SK-N-SH treated with all-trans-retinoic acid at 6 μM for 48 hours (cell line): ENCODE results near the gene LHFPL6.

Experiments
- ATAC-seq: fragments of 200-7000 bp; cut with Tn5 transposase; 3 replicates; pipeline ENCODE4 v1.9.1; 2020; ENCODE audit warnings: mild to moderate bottlenecking, moderate library complexity
- ARNTL ChIP-seq: fragments of 450-650 bp; formaldehyde crosslinking; IDR thresholded peaks from 2 replicates; pipeline ENCODE4 v1.5.0; 2020; ENCODE audit warnings: low read depth, mild to moderate bottlenecking, moderate library complexity, borderline replicate concordance
- BACH2 ChIP-seq: fragments of 250-450 bp; sonication (Bioruptor Pico); IDR thresholded peaks from 2 replicates; pipeline ENCODE4 v1.9.0; 2021; ENCODE audit warnings: mild to moderate bottlenecking, borderline replicate concordance
- CREB5 ChIP-seq: fragments of 250-450 bp; sonication (Bioruptor Pico); IDR thresholded peaks from 2 replicates; pipeline ENCODE4 v1.5.1; 2020; ENCODE audit warnings: low read depth, mild to moderate bottlenecking, moderate library complexity
- CSDC2 ChIP-seq: fragments of 250-450 bp; sonication (Bioruptor Pico); IDR thresholded peaks from 2 replicates; pipeline ENCODE4 v1.5.0; 2020; ENCODE audit warnings: mild to moderate bottlenecking, moderate library complexity
- CSRNP3 ChIP-seq: fragments of 250-450 bp; sonication (Bioruptor Pico); IDR thresholded peaks from 2 replicates; pipeline ENCODE4 v1.5.1; 2021; ENCODE audit warnings: mild to moderate bottlenecking, moderate library complexity
- ESRRG ChIP-seq: fragments of 250-450 bp; sonication (Bioruptor Pico); IDR thresholded peaks from 2 replicates; pipeline ENCODE4 v1.6.1; 2021; ENCODE audit warnings: mild to moderate bottlenecking
- GLIS3 ChIP-seq: fragments of 250-450 bp; sonication (Bioruptor Pico); IDR thresholded peaks from 2 replicates; pipeline ENCODE4 v1.5.0; 2020; ENCODE audit warnings: mild to moderate bottlenecking, moderate library complexity
- ISL1 ChIP-seq: fragments of 250-450 bp; sonication (Bioruptor Pico); IDR thresholded peaks from 2 replicates; pipeline ENCODE4 v2.1.2; 2022; ENCODE audit warnings: mild to moderate bottlenecking, moderate library complexity
- PATZ1 ChIP-seq: fragments of 250-450 bp; sonication (Bioruptor Pico); IDR thresholded peaks from 2 replicates; pipeline ENCODE4 v1.8.0; 2020; ENCODE audit warnings: mild to moderate bottlenecking, moderate library complexity, borderline replicate concordance
- POU6F1 ChIP-seq: fragments of 250-450 bp; sonication (Bioruptor Pico); IDR thresholded peaks from 2 replicates; pipeline ENCODE4 v1.8.0; 2021; ENCODE audit warnings: low read depth, mild to moderate bottlenecking, moderate library complexity, borderline replicate concordance
- PPARA ChIP-seq: fragments of 250-450 bp; sonication (Bioruptor Pico); IDR thresholded peaks from 2 replicates; pipeline ENCODE4 v1.5.0; 2020; ENCODE audit warnings: mild to moderate bottlenecking, borderline replicate concordance
- RARB ChIP-seq: fragments of 250-450 bp; sonication (Bioruptor Pico); IDR thresholded peaks from 2 replicates; pipeline ENCODE4 v1.8.0; 2021; ENCODE audit warnings: mild to moderate bottlenecking, moderate library complexity
- SNAI2 ChIP-seq: fragments of 250-450 bp; sonication (Bioruptor Pico); IDR thresholded peaks from 2 replicates; pipeline ENCODE4 v1.5.0; 2020; ENCODE audit warnings: mild to moderate bottlenecking, moderate library complexity
- TCF4 ChIP-seq: fragments of 250-450 bp; sonication (Bioruptor Pico); IDR thresholded peaks from 2 replicates; pipeline ENCODE4 v1.8.0; 2021; ENCODE audit warnings: mild to moderate bottlenecking, moderate library complexity, borderline replicate concordance
- TSHZ2 ChIP-seq: fragments of 250-450 bp; sonication (Bioruptor Pico); IDR thresholded peaks from 2 replicates; pipeline ENCODE4 v1.5.0; 2020; ENCODE audit warnings: mild to moderate bottlenecking, moderate library complexity
- ZC3H10 ChIP-seq: fragments of 250-450 bp; sonication (Bioruptor Pico); IDR thresholded peaks from 2 replicates; pipeline ENCODE4 v1.5.1; 2021; ENCODE audit warnings: mild to moderate bottlenecking, moderate library complexity
- ZFP3 ChIP-seq: fragments of 250-450 bp; sonication (Bioruptor Pico); IDR thresholded peaks from 2 replicates; pipeline ENCODE4 v1.5.0; 2020; ENCODE audit warnings: mild to moderate bottlenecking, moderate library complexity
- ZFP30 ChIP-seq: fragments of 450-650 bp; formaldehyde crosslinking; IDR thresholded peaks from 2 replicates; pipeline ENCODE4 v1.5.0; 2022; ENCODE audit warnings: mild to moderate bottlenecking, moderate library complexity
- ZNF565 ChIP-seq: fragments of 450-650 bp; formaldehyde crosslinking; conservative IDR thresholded peaks from 2 replicates; pipeline ENCODE4 v1.5.0; 2020; ENCODE audit warnings: low read depth, mild to moderate bottlenecking, moderate library complexity
- ZNF70 ChIP-seq: fragments of 450-650 bp; formaldehyde crosslinking; IDR thresholded peaks from 2 replicates; pipeline ENCODE4 v1.5.0; 2020; ENCODE audit warnings: mild to moderate bottlenecking, moderate library complexity
- ZNF8 ChIP-seq: fragments of 450-650 bp; formaldehyde crosslinking; IDR thresholded peaks from 2 replicates; pipeline ENCODE4 v1.5.0; 2020; ENCODE audit warnings: mild to moderate bottlenecking, moderate library complexity

The LHFPL6 gene

GRCh38 chr13:39632994-39633393 is 30.0 kb upstream of the LHFPL6 start:
- no peak for TF ChIP-seq ZNF8 (CRISPR knock-in tag)
- no peak for TF ChIP-seq ARNTL (CRISPR knock-in tag)
- TF ChIP-seq GLIS3 (CRISPR knock-in tag): no peak
- no peak for TF ChIP-seq TCF4 (CRISPR knock-in tag)
- TF ChIP-seq ZNF70 (CRISPR knock-in tag): no peak
- TF ChIP-seq ZFP3 (CRISPR knock-in tag): no peak
- TF ChIP-seq ISL1: no peak
- no peak for TF ChIP-seq PATZ1 (CRISPR knock-in tag)
- TF ChIP-seq PPARA (CRISPR knock-in tag): no peak
- ATAC-seq: no peak

GRCh38 chr13:39631307-39631706 is 28.3 kb upstream of the LHFPL6 start:
- no peak for ATAC-seq
- no peak for TF ChIP-seq SNAI2 (CRISPR knock-in tag)
- no peak for TF ChIP-seq ZFP30 (CRISPR knock-in tag)
- TF ChIP-seq POU6F1 (CRISPR knock-in tag): no peak
- no peak for TF ChIP-seq CREB5 (CRISPR knock-in tag)
- no peak for TF ChIP-seq ZC3H10 (CRISPR knock-in tag)
- no peak for TF ChIP-seq ZNF70 (CRISPR knock-in tag)
- TF ChIP-seq GLIS3 (CRISPR knock-in tag): no peak
- no peak for TF ChIP-seq PPARA (CRISPR knock-in tag)
- no peak for TF ChIP-seq TCF4 (CRISPR knock-in tag)
- TF ChIP-seq CSDC2 (CRISPR knock-in tag): no peak
- TF ChIP-seq CSRNP3: no peak
- TF ChIP-seq ESRRG (CRISPR knock-in tag): no peak
- no peak for TF ChIP-seq RARB (CRISPR knock-in tag)
- no peak for TF ChIP-seq BACH2
- TF ChIP-seq ZFP3 (CRISPR knock-in tag): no peak
- no peak for TF ChIP-seq TSHZ2 (CRISPR knock-in tag)
- no peak for TF ChIP-seq ZNF8 (CRISPR knock-in tag)
- no peak for TF ChIP-seq PATZ1 (CRISPR knock-in tag)
- no peak for TF ChIP-seq ARNTL (CRISPR knock-in tag)
- TF ChIP-seq ZNF565 (CRISPR knock-in tag): no peak
